EH (cell line): ENCODE measurements around the gene CTDNEP1.
A peak's percentile ranks its signal among the peaks of the same experiment; 100 is the strongest.

Experiments used
- DNase-seq: peaks from one replicate; pipeline ENCODE4 v3.0.0-alpha.2; 2015; ENCODE audit warnings: low read depth

Gene CTDNEP1

GRCh38 chr17:7280519-7281073 lies 29.1 kb upstream of the CTDNEP1 start:
- peak; percentile 78 for DNase-seq

- DNase-seq, result no peak
These were observed 27.9 kb upstream of the CTDNEP1 start for GRCh38 chr17:7279448-7279847.

GRCh38 chr17:7266784-7267183 lies 15.2 kb upstream of the CTDNEP1 start:
- peak; percentile 39 for DNase-seq

GRCh38 chr17:7263801-7264078 lies 12.2 kb upstream of the CTDNEP1 start:
- DNase-seq, result no peak

GRCh38 chr17:7262935-7263800 lies 11.6 kb upstream of the CTDNEP1 start:
- DNase-seq, result no peak

- DNase-seq, result no peak
These were observed 10.8 kb upstream of the CTDNEP1 start, which contains the start of gene CLDN7 for GRCh38 chr17:7262192-7262934. Gene CLDN7 (minus strand): TSS chr17:7262478. CDS start chr17:7262043, 435 bp downstream.

- no peak for DNase-seq
These were observed 10.1 kb upstream of the CTDNEP1 start for GRCh38 chr17:7261379-7262191.

GRCh38 chr17:7260651-7261378 lies 9.3 kb upstream of the CTDNEP1 start:
- DNase-seq, result no peak

- no peak for DNase-seq
These were observed 8.6 kb upstream of the CTDNEP1 start for GRCh38 chr17:7260151-7260550.

- no peak for DNase-seq
These were observed 8.0 kb upstream of the CTDNEP1 start for GRCh38 chr17:7259555-7259889.

GRCh38 chr17:7258731-7259554 lies 7.4 kb upstream of the CTDNEP1 start:
- DNase-seq, result peak; percentile 49

- DNase-seq, result no peak
These were observed 5.4 kb upstream of the CTDNEP1 start for GRCh38 chr17:7256766-7257456.

GRCh38 chr17:7254511-7254910 lies 3.0 kb upstream of the CTDNEP1 start:
- DNase-seq, result no peak

GRCh38 chr17:7253082-7253481 lies 1.5 kb upstream of the CTDNEP1 start:
- DNase-seq, result no peak

GRCh38 chr17:7252176-7253043 lies 876 bp upstream of the CTDNEP1 start, which contains the start of gene ELP5:
Gene ELP5 (plus strand): TSS chr17:7252215. CDS start chr17:7252551, 336 bp downstream.
- DNase-seq, result peak; percentile 96

- peak; percentile 13 for DNase-seq
These were observed 573 bp downstream of the CTDNEP1 start for GRCh38 chr17:7250695-7251627.

- DNase-seq, result peak; percentile 19
These were observed 1.7 kb downstream of the CTDNEP1 start for GRCh38 chr17:7249830-7250229.

GRCh38 chr17:7249214-7249613 lies 2.3 kb downstream of the CTDNEP1 start:
- DNase-seq, result no peak
